ENCODE data around the gene GSG1L. TPM values are rescaled to one million over a fixed set of nuclear protein-coding genes. Genes with fewer than 3 reads are reported as not detected.
A peak's percentile ranks its signal among the peaks of the same experiment; 100 is the strongest.

GSG1L gene
- total and polyA plus RNA-seq, 9 of the 15 experiments (the other 6 are each of a cell fraction or from before 2014, with no cell fraction given): not detected

DNA sequence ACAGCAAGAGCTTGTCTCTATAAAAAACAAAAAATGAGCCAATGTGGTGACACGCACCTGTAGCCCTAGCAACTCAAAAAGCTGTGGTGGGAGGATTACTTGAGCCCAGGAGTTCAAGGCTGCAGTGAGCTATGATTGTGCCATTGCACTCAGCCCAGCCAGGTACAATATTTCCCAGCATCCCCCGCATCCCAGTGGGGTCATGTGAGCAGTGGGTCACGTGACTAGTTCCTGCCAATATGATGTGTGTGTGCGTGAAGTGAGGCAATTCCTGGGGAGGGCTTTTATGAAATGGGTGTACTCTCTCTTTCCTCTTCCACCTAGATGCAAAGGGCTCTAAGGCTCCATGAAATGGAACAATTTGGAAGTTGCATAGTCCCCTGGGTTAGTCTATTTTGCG is 81.3 kb downstream of the GSG1L start (continued):
- TF ChIP-seq C11orf30 (IDR thresholded peaks at IDR 0.05; ENCODE audit: low read depth) (peak; percentile 28; the same call in 1 of the 2 replicates), ZNF143 (CRISPR knock-in tag; IDR thresholded peaks at IDR 0.05) (peak; percentile 72), ZNF140 (CRISPR knock-in tag; IDR thresholded peaks at IDR 0.05) (no peak), ZNF695 (CRISPR knock-in tag; IDR thresholded peaks at IDR 0.05) (no peak), GTF2A2 (tag; IDR thresholded peaks at IDR 0.05) (no peak), SRF (CRISPR knock-in tag; IDR thresholded peaks at IDR 0.05) (no peak), ZNF830 (CRISPR knock-in tag; IDR thresholded peaks at IDR 0.05) (no peak), CEBPB (tag; IDR thresholded peaks at IDR 0.05) (peak; percentile 24; the same call in 1 of the 2 replicates), ADNP (tag; IDR thresholded peaks at IDR 0.05) (no peak), ZNF274 (IDR thresholded peaks at IDR 0.05; ENCODE audit: borderline replicate concordance, low read depth, low read length) (no peak)
- TF ChIP-seq, protein P1, sequence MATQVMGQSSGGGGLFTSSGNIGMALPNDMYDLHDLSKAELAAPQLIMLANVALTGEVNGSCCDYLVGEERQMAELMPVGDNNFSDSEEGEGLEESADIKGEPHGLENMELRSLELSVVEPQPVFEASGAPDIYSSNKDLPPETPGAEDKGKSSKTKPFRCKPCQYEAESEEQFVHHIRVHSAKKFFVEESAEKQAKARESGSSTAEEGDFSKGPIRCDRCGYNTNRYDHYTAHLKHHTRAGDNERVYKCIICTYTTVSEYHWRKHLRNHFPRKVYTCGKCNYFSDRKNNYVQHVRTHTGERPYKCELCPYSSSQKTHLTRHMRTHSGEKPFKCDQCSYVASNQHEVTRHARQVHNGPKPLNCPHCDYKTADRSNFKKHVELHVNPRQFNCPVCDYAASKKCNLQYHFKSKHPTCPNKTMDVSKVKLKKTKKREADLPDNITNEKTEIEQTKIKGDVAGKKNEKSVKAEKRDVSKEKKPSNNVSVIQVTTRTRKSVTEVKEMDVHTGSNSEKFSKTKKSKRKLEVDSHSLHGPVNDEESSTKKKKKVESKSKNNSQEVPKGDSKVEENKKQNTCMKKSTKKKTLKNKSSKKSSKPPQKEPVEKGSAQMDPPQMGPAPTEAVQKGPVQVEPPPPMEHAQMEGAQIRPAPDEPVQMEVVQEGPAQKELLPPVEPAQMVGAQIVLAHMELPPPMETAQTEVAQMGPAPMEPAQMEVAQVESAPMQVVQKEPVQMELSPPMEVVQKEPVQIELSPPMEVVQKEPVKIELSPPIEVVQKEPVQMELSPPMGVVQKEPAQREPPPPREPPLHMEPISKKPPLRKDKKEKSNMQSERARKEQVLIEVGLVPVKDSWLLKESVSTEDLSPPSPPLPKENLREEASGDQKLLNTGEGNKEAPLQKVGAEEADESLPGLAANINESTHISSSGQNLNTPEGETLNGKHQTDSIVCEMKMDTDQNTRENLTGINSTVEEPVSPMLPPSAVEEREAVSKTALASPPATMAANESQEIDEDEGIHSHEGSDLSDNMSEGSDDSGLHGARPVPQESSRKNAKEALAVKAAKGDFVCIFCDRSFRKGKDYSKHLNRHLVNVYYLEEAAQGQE (IDR thresholded peaks at IDR 0.05; ENCODE audit: borderline replicate concordance): peak; percentile 48
- TF ChIP-seq, protein P1 (CRISPR knock-in tag; IDR thresholded peaks at IDR 0.05; ENCODE audit: low read depth): no peak
- TF ChIP-seq, protein P2, sequence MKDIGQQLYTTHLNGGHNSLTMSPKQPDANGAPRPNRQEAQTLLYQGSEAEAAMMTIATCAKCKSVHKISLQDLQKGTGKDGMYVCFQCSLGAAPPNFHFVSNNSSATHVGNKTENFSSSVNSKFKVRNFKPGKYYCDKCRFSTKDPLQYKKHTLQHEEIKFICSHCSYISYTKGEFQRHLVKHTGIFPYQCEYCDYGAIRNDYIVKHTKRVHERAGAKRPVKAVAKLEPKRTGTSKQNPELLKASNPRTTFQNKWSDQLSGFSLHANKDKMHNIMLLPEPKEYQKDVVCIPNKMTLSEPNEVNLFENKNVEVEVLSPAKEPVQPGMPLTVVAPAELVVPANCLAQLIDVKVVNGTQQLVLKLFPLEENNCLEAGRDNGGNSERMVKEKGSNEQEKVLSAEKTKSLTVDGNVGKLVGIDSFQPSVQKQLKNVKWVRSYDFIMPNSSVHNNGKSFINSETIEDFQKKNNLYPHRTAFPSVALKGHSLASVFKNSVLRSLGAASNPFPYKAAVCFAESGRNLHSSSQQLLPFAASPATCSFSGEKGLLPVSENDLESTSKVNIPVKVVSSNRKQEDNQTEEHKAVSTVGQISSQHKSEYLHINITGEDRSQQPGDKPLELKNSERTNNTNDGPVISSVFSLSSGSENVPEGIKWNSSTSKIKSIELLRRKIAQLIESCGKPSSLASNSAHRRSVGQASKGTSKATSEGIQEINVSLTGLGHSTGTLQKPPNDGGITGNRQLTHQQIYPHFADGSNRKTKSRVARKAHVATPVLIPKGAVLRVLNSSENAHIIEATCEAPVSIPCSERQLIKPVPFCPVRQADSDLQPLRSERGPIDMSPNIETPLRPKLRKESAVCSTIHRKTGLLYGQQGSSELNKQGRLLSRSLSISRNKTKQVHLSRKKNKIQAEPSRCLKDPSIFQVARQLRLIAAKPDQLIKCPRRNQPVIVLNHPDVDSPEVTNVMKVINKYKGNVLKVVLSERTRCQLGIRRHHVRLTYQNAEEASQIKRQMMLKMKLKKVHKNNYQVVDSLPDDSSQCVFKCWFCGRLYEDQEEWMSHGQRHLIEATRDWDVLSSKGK (CRISPR knock-in tag; IDR thresholded peaks at IDR 0.05): no peak
- TF ChIP-seq, protein P3, sequence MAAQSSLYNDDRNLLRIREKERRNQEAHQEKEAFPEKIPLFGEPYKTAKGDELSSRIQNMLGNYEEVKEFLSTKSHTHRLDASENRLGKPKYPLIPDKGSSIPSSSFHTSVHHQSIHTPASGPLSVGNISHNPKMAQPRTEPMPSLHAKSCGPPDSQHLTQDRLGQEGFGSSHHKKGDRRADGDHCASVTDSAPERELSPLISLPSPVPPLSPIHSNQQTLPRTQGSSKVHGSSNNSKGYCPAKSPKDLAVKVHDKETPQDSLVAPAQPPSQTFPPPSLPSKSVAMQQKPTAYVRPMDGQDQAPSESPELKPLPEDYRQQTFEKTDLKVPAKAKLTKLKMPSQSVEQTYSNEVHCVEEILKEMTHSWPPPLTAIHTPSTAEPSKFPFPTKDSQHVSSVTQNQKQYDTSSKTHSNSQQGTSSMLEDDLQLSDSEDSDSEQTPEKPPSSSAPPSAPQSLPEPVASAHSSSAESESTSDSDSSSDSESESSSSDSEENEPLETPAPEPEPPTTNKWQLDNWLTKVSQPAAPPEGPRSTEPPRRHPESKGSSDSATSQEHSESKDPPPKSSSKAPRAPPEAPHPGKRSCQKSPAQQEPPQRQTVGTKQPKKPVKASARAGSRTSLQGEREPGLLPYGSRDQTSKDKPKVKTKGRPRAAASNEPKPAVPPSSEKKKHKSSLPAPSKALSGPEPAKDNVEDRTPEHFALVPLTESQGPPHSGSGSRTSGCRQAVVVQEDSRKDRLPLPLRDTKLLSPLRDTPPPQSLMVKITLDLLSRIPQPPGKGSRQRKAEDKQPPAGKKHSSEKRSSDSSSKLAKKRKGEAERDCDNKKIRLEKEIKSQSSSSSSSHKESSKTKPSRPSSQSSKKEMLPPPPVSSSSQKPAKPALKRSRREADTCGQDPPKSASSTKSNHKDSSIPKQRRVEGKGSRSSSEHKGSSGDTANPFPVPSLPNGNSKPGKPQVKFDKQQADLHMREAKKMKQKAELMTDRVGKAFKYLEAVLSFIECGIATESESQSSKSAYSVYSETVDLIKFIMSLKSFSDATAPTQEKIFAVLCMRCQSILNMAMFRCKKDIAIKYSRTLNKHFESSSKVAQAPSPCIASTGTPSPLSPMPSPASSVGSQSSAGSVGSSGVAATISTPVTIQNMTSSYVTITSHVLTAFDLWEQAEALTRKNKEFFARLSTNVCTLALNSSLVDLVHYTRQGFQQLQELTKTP (IDR thresholded peaks at IDR 0.05; ENCODE audit: low read depth in 1 of 2, partially characterized antibody in 2 of 2): no peak

All from K562 (cell line).